ENCODE measurements around the gene PARD3B. TPM values are rescaled to one million over a fixed set of nuclear protein-coding genes. Genes with fewer than 3 reads are reported as not detected.

The PARD3B gene
- polyA plus RNA-seq, 1 donor, result 14.0 TPM

DNA sequence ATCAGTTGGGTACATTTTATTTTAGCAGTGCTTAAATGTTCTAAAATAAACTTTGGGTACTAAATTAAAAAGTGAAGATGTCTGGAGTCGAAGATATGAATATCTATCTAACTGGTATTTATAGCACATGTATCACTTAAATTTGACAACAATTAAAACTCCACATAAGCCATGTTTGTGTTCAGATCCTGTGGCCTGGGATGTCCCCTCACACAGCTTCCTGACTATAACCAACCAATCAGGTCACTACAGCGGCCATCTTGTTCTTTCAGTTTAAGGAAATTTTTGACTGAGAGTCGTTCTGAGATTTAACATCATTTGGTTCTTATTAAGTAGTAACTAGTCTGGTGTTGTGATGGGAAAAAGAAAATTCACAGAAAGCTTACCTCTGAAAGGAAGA is 966.4 kb downstream of the PARD3B start:
- no peak for DNase-seq

DNA sequence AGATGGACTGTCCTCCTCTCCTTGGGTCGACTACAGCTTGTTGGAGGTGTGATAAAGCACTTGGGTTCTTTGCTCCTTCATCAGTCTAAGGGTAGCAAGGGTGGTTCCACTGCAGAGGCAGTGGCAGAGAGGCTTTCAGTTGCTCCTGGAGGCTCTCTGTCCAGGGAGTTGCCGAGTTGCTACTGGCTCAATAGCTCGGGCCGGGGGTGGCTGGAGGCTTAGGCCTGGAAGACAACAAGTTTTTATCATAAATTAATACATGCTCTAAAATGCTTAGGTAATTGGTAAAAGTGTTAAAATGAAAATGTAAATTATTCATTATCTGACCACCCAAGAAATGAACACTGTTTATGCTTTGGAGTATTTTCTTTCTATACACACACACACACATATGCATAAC is 975.0 kb downstream of the PARD3B start:
- Histone ChIP-seq H3K9me3 (ENCODE audit: control insufficient read depth, low read depth, low read length) (peaks cover 5% of the 10 kb centered on the region), H3K27ac (ENCODE audit: low read length) (no peak overlapping the region), H3K4me3 (ENCODE audit: low read length) (no peak overlapping the region), H3K4me1 (ENCODE audit: control insufficient read depth, insufficient read depth, low read length) (no peaks in the 10 kb centered on the region), H3K27me3 (ENCODE audit: control insufficient read depth, insufficient read depth, low read length) (no peaks in the 10 kb centered on the region), H3K36me3 (ENCODE audit: control insufficient read depth, insufficient read depth, low read length) (no peaks in the 10 kb centered on the region)
- no CpG with 5 or more reads among the region's 4 CpGs for WGBS (ENCODE audit: insufficient coverage, low lambda C conversion rate)
- DNase-seq, result no peak

More for the DNA sequence above, 966.4 kb downstream of the PARD3B start:
- Histone ChIP-seq H3K27me3 (ENCODE audit: control insufficient read depth, insufficient read depth, low read length) (no peaks in the 10 kb centered on the region), H3K27ac (ENCODE audit: low read length) (no peak overlapping the region), H3K4me1 (ENCODE audit: control insufficient read depth, insufficient read depth, low read length) (no peaks in the 10 kb centered on the region), H3K9me3 (ENCODE audit: control insufficient read depth, low read depth, low read length) (no peaks in the 10 kb centered on the region), H3K36me3 (ENCODE audit: control insufficient read depth, insufficient read depth, low read length) (no peaks in the 10 kb centered on the region), H3K4me3 (ENCODE audit: low read length) (no peak overlapping the region)
- no CpG with 5 or more reads among the region's 3 CpGs for WGBS (ENCODE audit: insufficient coverage, low lambda C conversion rate)

DNA sequence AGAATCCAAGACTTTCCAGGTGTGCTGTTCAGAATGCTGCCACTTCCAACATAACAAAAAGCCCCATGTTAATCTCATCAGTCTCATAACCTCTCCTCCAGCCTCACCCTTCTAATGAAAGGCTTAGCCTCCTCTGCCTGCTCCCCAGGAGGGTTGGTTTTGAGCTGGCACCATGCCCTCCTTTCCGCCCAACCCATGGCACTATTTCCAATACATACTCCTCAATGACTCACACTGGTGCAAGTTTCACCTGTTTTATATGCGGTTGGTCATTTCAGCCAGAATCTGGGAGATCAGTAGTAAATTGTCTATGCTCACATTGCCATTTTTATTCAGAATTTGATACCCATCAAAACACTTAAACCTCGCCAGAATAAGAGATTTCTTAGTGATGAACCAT is 979.4 kb downstream of the PARD3B start:
- Histone ChIP-seq H3K4me3 (ENCODE audit: low read length) (no peak overlapping the region), H3K36me3 (ENCODE audit: control insufficient read depth, insufficient read depth, low read length) (no peaks in the 10 kb centered on the region), H3K27me3 (ENCODE audit: control insufficient read depth, insufficient read depth, low read length) (no peaks in the 10 kb centered on the region), H3K27ac (ENCODE audit: low read length) (no peak overlapping the region), H3K4me1 (ENCODE audit: control insufficient read depth, insufficient read depth, low read length) (no peaks in the 10 kb centered on the region), H3K9me3 (ENCODE audit: control insufficient read depth, low read depth, low read length) (no peaks in the 10 kb centered on the region)
- DNase-seq, result no peak
- whole genome bisulfite sequencing (ENCODE audit: insufficient coverage, low lambda C conversion rate), result 100% methylated on average over 1 of the region's 3 CpGs

DNA sequence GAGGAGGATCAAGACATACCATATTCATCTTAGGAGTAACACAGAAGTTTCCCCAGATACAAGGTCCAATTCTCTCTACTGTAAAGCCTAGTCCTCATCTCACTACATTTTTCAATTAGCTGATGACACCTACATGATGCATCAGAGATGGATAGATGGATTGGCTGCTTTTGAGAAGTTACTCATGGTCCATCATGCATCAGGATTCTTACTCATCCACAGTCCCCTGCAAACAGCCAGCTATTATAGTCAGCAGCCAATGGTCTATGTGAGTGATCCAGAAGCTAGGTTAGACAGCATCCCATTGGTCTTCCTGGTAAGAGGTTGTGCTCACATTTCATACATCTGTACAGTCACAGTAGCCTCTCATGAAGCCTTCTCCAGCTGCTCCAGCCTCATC is 982.5 kb downstream of the PARD3B start:
- H3K4me1 ChIP-seq (ENCODE audit: control insufficient read depth, insufficient read depth, low read length), result no peaks in the 10 kb centered on the region
- no peaks in the 10 kb centered on the region for H3K27me3 ChIP-seq (ENCODE audit: control insufficient read depth, insufficient read depth, low read length)
- H3K9me3 ChIP-seq (ENCODE audit: control insufficient read depth, low read depth, low read length), result no peaks in the 10 kb centered on the region
- DNase-seq, result no peak
- no peaks in the 10 kb centered on the region for H3K36me3 ChIP-seq (ENCODE audit: control insufficient read depth, insufficient read depth, low read length)
- H3K27ac ChIP-seq (ENCODE audit: low read length), result no peak overlapping the region
- H3K4me3 ChIP-seq (ENCODE audit: low read length), result no peak overlapping the region

DNA sequence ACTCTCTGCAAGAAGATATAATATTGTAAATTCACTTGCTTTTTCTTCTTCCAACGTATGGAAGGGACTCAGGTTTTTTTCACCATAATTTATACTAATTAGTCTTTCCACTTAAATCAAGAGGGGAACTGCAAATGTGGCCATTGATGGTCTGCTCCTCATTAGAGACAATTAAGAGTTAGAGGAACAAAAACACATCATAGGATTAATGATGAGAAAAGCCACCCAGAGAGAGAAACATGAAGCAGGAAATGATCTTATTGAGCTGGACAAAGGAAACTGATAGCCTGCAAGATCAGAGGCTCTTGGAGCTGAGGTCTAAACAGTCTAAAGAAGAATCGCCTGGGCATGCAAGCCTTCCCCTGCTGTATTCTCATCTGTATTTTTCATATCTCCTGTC is 985.8 kb downstream of the PARD3B start:
- Histone ChIP-seq H3K27me3 (ENCODE audit: control insufficient read depth, insufficient read depth, low read length) (no peaks in the 10 kb centered on the region), H3K9me3 (ENCODE audit: control insufficient read depth, low read depth, low read length) (no peaks in the 10 kb centered on the region), H3K4me1 (ENCODE audit: control insufficient read depth, insufficient read depth, low read length) (no peaks in the 10 kb centered on the region), H3K36me3 (ENCODE audit: control insufficient read depth, insufficient read depth, low read length) (no peaks in the 10 kb centered on the region), H3K4me3 (ENCODE audit: low read length) (no peak overlapping the region), H3K27ac (ENCODE audit: low read length) (no peak overlapping the region)
- DNase-seq, result no peak
- 81% methylated on average over 2 of the region's 2 CpGs for WGBS (ENCODE audit: insufficient coverage, low lambda C conversion rate)

DNA sequence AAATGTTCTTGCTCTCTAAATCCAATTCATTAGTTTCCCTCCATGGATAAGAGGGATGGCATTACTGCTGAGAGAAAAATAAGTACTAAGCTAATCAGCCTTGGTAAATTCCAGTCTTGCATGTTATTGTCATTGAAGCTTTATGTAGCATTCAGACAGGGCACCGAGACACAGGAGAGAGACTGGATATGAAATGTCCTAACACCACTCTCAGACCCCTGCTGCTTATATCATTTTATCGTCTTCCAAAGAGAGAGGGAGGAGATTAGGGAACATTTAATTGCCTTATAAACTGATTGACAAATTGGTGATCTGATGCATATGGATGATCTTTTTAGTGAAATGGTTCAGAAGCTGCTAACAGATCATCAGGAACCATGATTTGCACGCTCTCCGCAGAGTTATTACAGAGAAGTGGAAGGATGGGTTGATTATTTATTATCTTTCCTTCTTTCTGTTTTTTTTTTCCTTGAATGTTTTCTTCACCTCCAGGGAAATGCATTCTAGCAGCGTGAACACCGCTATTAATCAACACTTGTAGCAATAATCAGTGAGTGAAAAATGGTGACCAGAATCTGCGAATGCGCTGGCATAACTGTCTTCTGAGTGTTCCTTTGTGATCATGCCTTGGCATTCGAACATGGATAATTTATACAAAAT is 986.3 kb downstream of the PARD3B start:
- H3K4me3 ChIP-seq (ENCODE audit: low read length), result no peak overlapping the region
- no peaks in the 10 kb centered on the region for H3K36me3 ChIP-seq (ENCODE audit: control insufficient read depth, insufficient read depth, low read length)
- H3K27me3 ChIP-seq (ENCODE audit: control insufficient read depth, insufficient read depth, low read length), result no peaks in the 10 kb centered on the region
- 94% methylated on average over 4 of the region's 9 CpGs for WGBS (ENCODE audit: insufficient coverage, low lambda C conversion rate)
- H3K9me3 ChIP-seq (ENCODE audit: control insufficient read depth, low read depth, low read length), result no peaks in the 10 kb centered on the region
- H3K27ac ChIP-seq (ENCODE audit: low read length), result no peak overlapping the region
- DNase-seq, result no peak
- H3K4me1 ChIP-seq (ENCODE audit: control insufficient read depth, insufficient read depth, low read length), result no peaks in the 10 kb centered on the region

DNA sequence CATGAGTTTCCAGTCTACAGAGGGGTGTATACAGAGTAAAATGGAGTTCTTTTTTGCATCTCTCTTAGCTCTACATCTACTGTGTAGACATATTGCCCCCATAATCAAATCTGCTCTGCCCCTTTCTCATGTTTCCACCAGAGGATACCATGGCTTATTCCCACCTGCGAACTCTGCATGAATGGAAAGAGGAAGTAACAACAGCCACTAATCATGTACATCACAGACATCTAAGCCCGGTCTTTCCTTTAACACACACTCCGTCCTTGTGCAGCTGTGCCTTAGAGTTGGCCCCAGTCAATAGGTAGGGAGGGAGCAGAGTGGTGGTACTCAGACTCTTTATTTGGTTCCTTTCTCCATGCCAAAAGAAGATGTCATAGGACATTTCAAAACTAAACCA is 989.7 kb downstream of the PARD3B start:
- Histone ChIP-seq H3K9me3 (ENCODE audit: control insufficient read depth, low read depth, low read length) (no peaks in the 10 kb centered on the region), H3K27me3 (ENCODE audit: control insufficient read depth, insufficient read depth, low read length) (no peaks in the 10 kb centered on the region), H3K36me3 (ENCODE audit: control insufficient read depth, insufficient read depth, low read length) (no peaks in the 10 kb centered on the region), H3K4me3 (ENCODE audit: low read length) (no peak overlapping the region), H3K27ac (ENCODE audit: low read length) (no peak overlapping the region), H3K4me1 (ENCODE audit: control insufficient read depth, insufficient read depth, low read length) (no peaks in the 10 kb centered on the region)
- DNase-seq, result no peak
- no CpG with 5 or more reads among the region's 3 CpGs for WGBS (ENCODE audit: insufficient coverage, low lambda C conversion rate)

DNA sequence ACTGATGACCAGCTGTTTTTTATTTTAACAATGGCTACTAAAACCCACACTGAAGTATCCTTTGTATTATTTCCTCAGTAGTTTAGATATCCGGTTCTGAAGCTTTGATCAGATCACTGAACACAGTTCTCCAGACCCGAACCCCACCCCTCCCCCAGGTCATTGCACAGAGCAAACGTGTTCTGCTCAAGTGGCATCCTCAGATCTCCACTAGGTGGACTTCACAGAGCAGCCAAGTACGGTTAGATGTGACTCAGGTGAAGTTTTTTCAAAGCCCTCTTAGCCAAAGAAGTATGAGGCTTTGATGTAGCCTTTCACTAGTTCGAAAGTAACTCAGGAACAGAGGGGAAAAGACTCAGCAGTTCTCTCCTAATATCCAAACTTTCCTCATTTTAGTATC is 994.3 kb downstream of the PARD3B start:
- Histone ChIP-seq H3K9me3 (ENCODE audit: control insufficient read depth, low read depth, low read length) (no peaks in the 10 kb centered on the region), H3K36me3 (ENCODE audit: control insufficient read depth, insufficient read depth, low read length) (no peaks in the 10 kb centered on the region), H3K27ac (ENCODE audit: low read length) (no peak overlapping the region), H3K4me1 (ENCODE audit: control insufficient read depth, insufficient read depth, low read length) (no peaks in the 10 kb centered on the region), H3K4me3 (ENCODE audit: low read length) (no peak overlapping the region), H3K27me3 (ENCODE audit: control insufficient read depth, insufficient read depth, low read length) (no peaks in the 10 kb centered on the region)
- DNase-seq, result no peak
- 100% methylated on average over 2 of the region's 5 CpGs for WGBS (ENCODE audit: insufficient coverage, low lambda C conversion rate)

DNA sequence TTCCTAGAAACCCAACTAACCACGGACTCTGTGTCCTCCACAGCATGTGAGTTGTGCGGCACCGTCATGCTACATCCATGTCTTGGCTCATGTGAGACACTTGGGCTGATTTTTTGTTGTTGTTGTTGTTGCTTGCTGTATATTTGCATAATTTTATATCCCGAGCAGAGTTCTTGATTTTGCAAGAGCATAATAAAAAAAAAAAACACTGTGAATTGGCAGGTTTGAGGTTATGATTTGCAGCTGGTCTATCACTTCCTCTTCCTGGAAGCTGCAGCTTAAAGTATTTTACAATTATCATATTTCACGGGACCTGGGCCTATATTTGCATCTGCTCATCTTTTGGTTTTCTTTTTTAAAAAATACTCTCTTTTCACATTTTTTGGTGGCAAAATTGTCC is 994.8 kb downstream of the PARD3B start:
- no peaks in the 10 kb centered on the region for H3K9me3 ChIP-seq (ENCODE audit: control insufficient read depth, low read depth, low read length)

DNA sequence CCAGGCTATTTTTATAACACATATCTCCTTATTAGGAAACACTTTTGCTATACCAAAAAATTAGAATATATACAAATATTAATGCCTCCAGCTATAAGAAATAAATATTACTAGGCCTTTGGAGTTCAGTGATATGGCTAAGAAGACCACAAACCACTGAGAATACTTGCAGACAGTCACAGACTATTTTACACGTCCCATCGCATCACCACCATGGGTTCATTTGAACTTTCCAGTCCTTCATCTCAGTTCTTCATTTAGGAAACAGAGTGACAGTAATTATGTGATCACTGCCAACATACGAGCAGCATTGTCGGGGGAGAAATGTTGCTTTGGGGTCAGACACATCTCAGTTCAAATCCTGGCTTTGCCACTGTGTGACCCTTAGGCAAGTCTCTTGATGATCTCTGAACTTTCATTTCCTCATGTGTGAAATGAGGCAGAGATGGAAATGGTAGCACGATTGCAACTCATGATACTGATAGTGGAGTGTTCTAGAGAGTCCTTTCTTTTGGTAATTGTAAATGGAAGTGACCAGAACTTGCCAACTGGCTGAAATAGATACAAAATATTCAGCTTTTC is 998.1 kb downstream of the PARD3B start:
- no peaks in the 10 kb centered on the region for H3K4me1 ChIP-seq (ENCODE audit: control insufficient read depth, insufficient read depth, low read length)
- H3K27ac ChIP-seq (ENCODE audit: low read length), result no peak overlapping the region
- no peaks in the 10 kb centered on the region for H3K27me3 ChIP-seq (ENCODE audit: control insufficient read depth, insufficient read depth, low read length)
- no peak for DNase-seq
- H3K36me3 ChIP-seq (ENCODE audit: control insufficient read depth, insufficient read depth, low read length), result no peaks in the 10 kb centered on the region
- H3K9me3 ChIP-seq (ENCODE audit: control insufficient read depth, low read depth, low read length), result no peaks in the 10 kb centered on the region
- WGBS (ENCODE audit: insufficient coverage, low lambda C conversion rate), result 94% methylated on average over 3 of the region's 5 CpGs
- no peak overlapping the region for H3K4me3 ChIP-seq (ENCODE audit: low read length)

More for the DNA sequence above, 994.8 kb downstream of the PARD3B start:
- Histone ChIP-seq H3K4me3 (ENCODE audit: low read length) (no peak overlapping the region), H3K27ac (ENCODE audit: low read length) (no peak overlapping the region), H3K4me1 (ENCODE audit: control insufficient read depth, insufficient read depth, low read length) (no peaks in the 10 kb centered on the region), H3K36me3 (ENCODE audit: control insufficient read depth, insufficient read depth, low read length) (no peaks in the 10 kb centered on the region), H3K27me3 (ENCODE audit: control insufficient read depth, insufficient read depth, low read length) (no peaks in the 10 kb centered on the region)
- 70% methylated on average over 2 of the region's 5 CpGs for WGBS (ENCODE audit: insufficient coverage, low lambda C conversion rate)
- no peak for DNase-seq

Measured in large intestine (tissue), 3 donors.